GM18868 (cell line): Measurements from ENCODE around the gene FCN1.

ENCODE experiments used
- ATAC-seq: cut with Tn5 transposase; IDR thresholded peaks from one replicate; pipeline ENCODE4 v1.9.1; 2021; ENCODE audit warnings: mild to moderate bottlenecking, moderate library complexity; ENCODE audit not compliant: unreplicated experiment

The FCN1 gene

DNA sequence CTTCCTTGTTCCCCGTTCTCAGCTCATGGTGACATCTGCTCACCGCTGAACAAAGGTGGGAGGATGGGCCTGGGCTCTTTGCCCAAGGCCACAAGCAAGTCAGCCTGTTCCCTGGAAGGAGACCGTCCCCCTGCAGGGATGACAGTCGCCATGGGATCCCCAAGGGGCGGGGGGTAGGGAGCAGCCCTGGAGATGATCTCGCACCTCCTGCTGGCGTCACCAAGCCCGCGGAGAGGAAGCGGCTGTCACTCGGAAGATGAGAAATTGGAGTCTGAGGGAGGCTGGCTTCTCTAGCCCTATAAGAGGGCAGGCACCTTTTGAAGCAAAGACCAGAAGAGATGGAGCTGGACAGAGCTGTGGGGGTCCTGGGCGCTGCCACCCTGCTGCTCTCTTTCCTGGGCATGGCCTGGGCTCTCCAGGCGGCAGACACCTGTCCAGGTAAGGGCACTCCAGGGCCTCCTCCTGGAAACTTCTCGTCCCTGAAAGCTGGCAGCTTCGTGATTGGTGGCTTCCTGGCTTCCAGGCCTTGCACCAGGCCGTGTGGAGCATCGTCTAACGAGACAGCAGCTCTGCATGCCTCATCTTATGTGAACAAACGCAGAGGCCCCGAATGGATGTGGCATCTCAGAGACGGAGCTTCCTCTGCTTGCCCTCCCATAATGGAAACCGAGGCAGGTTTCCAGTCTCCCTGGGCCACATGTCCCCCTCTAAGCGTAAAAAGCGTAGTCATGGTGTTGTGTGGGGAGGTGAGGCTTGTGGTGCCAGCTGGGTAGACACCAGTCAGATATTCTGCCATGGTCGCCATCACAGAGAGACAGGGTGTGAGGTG lies 37.0 kb downstream of the FCN1 start, which contains the start of gene FCN2:
TSS of gene FCN2 (plus strand) at position 327 of the 829 bp plus-strand sequence. CDS start at position 339, 12 bp downstream.
- ATAC-seq = no peak

GRCh38 chr9:134879664-134880483 lies 37.8 kb downstream of the FCN1 start:
- no peak for ATAC-seq

DNA sequence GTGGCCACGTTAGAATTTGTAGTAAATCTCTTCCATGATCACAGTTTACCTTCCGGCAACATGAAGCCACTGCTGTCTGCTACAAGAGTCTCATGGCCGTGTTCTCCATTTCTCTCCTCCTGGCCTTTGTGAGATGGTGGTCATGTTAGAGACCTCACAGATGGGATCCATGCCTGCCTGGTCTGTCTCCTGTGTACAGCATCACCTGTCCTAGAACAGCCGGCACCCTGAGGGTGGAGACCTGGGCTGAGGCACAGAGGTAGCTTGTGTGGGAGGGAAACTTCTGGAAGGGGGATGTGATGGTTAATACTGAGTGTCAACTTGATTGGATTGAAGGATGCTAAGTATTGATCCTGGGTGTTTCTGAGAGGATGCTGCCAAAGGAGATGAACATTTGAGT lies 40.2 kb downstream of the FCN1 start:
- no peak for ATAC-seq

DNA sequence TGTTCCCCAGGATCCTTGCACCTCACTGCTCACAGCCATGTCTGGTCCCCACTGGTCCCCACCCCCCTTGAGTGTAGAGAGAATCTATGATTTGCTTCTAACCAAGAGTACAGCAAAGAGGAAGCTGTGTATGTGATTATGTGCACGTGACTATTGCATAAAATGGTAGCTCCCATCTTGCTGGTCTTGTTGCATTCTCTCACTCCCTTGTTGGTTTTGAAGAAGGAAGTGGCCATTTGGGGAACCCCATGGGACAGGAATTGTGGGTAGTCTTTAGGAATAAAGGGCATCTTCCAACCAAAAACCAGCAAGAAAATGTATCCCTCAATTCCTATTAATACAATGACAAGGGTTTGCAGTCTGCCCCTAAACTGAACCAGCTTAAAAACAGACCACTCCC lies 42.3 kb downstream of the FCN1 start:
- no peak for ATAC-seq

- ATAC-seq = no peak
Observed at GRCh38 chr9:134872482-134873231, 45.1 kb downstream of the FCN1 start.

- ATAC-seq = no peak
Observed at GRCh38 chr9:134871697-134872340, 45.9 kb downstream of the FCN1 start.

- no peak for ATAC-seq
Observed at GRCh38 chr9:134870746-134871662, 46.7 kb downstream of the FCN1 start.

DNA sequence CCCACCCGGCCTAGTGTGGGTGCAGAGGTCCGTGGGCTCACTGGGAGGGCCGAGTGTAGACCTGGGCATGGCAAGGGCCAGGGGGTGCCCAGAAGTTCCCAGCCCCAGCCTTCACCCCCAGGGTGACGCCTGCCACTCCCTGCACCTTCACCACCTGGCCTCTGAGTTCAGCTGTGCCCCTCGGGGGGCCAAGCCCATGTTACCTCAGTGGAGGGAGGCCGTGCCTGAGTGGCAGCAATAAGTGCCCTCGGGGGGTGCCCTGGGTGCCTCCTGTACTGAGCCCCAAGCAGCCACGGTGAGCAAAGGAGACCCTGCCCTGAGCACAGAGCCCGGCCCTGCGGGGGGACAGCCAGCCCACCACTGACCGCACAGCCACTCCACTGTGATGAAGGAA lies 47.4 kb downstream of the FCN1 start:
- ATAC-seq = no peak

- ATAC-seq = no peak
Observed at GRCh38 chr9:134869554-134870300, 48.0 kb downstream of the FCN1 start.

- no peak for ATAC-seq
Observed at GRCh38 chr9:134868751-134869553, 48.8 kb downstream of the FCN1 start.

DNA sequence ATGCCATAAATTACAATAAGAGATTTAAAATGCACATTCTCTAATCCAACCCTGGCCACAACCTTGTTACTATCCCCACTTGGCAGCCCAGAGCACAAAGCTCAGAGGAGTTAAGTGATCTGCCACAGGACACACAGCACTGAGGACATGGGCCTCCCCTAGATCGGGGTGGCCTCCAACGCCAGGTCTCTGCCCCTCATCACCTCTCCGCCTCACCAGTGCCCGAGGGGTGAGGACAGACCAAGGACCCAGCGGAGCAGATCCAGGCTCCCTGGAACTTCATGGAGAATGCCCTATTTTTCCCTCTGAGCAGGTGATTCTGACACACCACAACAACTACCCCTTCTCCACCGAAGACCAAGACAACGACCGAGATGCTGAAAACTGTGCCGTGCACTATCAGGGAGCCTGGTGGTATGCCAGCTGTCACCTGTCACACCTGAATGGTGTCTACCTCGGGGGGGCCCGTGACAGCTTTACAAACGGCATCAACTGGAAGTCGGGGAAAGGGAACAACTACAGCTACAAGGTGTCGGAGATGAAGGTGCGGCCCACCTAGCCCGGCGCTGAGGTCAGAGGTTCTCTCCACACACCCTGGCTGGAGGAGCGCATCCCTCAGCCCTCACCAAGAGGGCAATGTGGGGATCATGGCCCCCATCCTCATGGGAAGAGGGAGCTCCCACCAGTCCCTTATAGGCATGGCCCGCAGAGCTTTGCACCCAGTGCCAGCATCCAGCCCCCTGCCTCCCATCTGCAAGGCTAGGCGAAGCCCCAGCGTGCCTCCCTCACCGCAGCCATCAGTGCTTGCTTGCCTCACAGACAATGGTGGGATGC lies 49.6 kb downstream of the FCN1 start:
- ATAC-seq = no peak

GRCh38 chr9:134864821-134865190 lies 52.9 kb downstream of the FCN1 start:
- ATAC-seq = no peak

DNA sequence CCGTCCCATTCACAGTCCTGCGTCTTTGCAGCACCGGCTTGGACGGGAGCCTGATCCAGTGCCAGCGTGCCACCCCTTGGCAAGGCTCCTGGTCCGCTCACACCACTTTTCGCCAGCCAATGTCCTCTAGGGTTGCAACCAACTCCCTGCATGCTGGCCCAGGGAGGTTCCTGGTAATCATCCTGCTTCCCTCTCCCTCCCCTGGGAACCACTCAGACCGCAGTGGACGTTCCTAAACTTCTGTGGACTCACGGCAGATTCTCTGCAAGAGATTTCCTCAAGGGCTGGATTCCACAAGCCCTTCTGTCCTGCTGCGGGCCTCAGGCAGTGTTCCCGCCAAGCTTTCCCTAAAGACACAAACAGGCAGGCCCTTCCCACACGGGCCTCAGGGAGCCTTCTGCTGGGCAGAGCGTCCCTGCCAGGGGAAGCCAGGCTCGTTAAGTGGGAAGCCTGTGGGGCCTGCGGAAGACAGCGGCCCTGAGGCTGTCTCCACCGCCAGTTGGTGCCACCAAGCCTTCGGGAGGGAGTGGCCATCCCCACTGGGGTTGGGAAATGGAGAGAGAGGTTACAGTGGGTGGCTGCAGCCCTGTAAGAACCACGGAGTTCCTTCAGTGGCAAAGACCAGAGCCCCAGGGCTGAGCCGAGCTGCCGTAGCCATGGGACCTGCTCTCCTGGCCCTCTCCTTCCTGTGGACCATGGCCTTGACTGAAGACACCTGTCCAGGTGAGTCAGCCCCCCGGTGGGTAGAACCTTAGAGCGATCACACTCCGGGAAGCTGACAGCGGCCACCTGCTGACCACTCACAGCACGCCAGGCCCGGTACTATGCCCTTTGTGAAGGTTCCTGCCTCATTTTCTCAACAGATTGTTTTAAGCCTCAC lies 53.5 kb downstream of the FCN1 start:
- no peak for ATAC-seq

- ATAC-seq = no peak
Observed at GRCh38 chr9:134863306-134863902, 54.3 kb downstream of the FCN1 start.

DNA sequence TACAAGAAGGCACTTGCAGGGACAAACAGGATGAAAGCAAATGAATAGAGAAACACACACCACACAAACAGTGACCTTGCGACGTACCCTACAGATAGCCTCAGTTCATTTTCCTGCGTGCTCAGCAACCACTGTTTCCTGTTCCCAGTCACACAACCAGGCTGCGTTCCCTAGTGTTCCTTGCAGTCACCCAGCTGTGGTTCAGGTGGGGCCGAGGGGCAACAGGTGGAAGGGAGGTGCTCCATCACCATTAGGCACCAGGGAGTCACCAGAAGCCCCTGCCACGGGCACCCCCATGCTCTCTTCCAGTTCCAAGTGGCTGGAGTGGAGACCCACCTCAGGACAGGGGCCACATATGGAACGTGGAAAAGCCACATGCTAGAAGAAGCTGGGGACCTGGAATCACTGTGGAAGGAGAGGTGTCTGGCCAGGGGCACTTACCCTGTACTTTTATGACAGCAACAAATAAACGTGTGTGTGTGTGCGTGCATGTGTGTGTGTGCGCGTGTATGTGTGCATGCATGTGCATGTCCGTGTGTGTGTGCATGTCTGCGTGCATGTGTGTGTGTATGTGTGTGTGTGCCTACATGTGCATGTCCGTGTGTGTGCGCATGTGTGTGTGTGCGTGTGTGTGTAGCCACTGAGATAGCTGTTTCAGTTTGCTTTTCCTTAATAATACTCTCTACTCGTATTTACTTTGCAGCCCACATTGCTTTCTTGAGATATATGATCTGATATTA lies 55.9 kb downstream of the FCN1 start:
- no peak for ATAC-seq
